HCT116 (cell line): ENCODE data around the gene ERBIN. TPM values are rescaled to one million over a fixed set of nuclear protein-coding genes. Genes with fewer than 3 reads are reported as not detected.
"Not testable (repeated sequence)": the region's sequence is repeated elsewhere in the genome, so short reads cannot be mapped to it uniquely, and the experiment has no call there.

Experiments
- ATAC-seq: fragments of 200-7000 bp; cut with Tn5 transposase; 2 replicates; pipeline ENCODE4 v1.9.1; 2020; ENCODE audit warnings: mild to moderate bottlenecking, moderate library complexity
- BruUV-seq: library from RNA; stranded (reverse); fragments of 400-500 nt; replicated peaks from 2 replicates; lab custom pipeline; 2021; lab: Mats Ljungman, UMichigan
- CTCF ChIA-PET: fragments of 300-600 bp; sonication (Branson Sonifier 250); formaldehyde crosslinking; loops from one replicate; lab custom pipeline; 2021; ENCODE audit warnings: antibody characterized with exemption; lab: Charles Lee
- POLR2A ChIA-PET: fragments of 300-600, 350-600 bp; sonication (Branson Sonifier 250); formaldehyde crosslinking; loops from one replicate; lab custom pipeline; 2021; ENCODE audit warnings: antibody characterized with exemption; lab: Charles Lee
- RAD21 ChIA-PET, 2 experiments: fragments of 300-600 bp; sonication (Branson Sonifier 250); formaldehyde crosslinking; loops; one replicate each; lab custom pipeline; 2023; ENCODE audit warnings: low total read pairs in 2 of 2; ENCODE audit not compliant: uncharacterized antibody in 2 of 2, unreplicated experiment in 2 of 2, low non-redundant PET in 1 of 2; lab: Charles Lee
- DNase-seq: peaks from one replicate; pipeline ENCODE4 v3.0.0-alpha.2; 2010; ENCODE audit warnings: low read depth, low spot score
- H2AFZ ChIP-seq: fragments of 200-600 bp; shearing (Covaris generic), sonication (generic); 2 replicates; pipeline ENCODE4 v1.6.1; 2017; ENCODE audit warnings: low read depth, mixed run types, mixed read lengths, antibody characterized with exemption, low read length; ENCODE audit not compliant: poor library complexity, severe bottlenecking
- H3K27ac ChIP-seq: 2 replicates; pipeline ENCODE4 v1.5.1; 2012; ENCODE audit warnings: low read depth, low read length
- H3K27me3 ChIP-seq: fragments of 200-600 bp; sonication (generic); 2 replicates; pipeline ENCODE4 v1.6.1; 2016; ENCODE audit warnings: mixed run types, low read length, mixed read lengths; ENCODE audit not compliant: insufficient read depth
- H3K36me3 ChIP-seq, 2 experiments: fragments of 200-500 bp in 1 of 2; fragments of 200-600 bp in 1 of 2; sonication (Bioruptor generic) in 1 of 2; sonication (generic) in 1 of 2; 2 replicates each; pipeline versions ENCODE4 v1.5.1 to v1.6.1; 2014 to 2016; ENCODE audit warnings: low read length in 2 of 2, inconsistent platforms in 1 of 2, mixed read lengths in 1 of 2, mixed run types in 1 of 2; ENCODE audit not compliant: insufficient read depth in 2 of 2, control insufficient read depth in 1 of 2
- H3K4me1 ChIP-seq, 2 experiments: fragments of 200-600 bp in 1 of 2; sonication (generic) in 1 of 2; 2 replicates each; pipeline versions ENCODE4 v1.5.1 to v1.6.1; 2012 to 2017; ENCODE audit warnings: low read length in 2 of 2, inconsistent platforms in 1 of 2, mild to moderate bottlenecking in 1 of 2, mixed read lengths in 1 of 2, mixed run types in 1 of 2, moderate library complexity in 1 of 2; ENCODE audit not compliant: insufficient read depth in 2 of 2, control insufficient read depth in 1 of 2
- H3K4me2 ChIP-seq: fragments of 200-600 bp; sonication (generic); 2 replicates; pipeline ENCODE4 v1.6.1; 2017; ENCODE audit warnings: mixed run types, low read length, mixed read lengths
- H3K4me3 ChIP-seq, 2 experiments: fragments of 200-600 bp in 1 of 2; sonication (generic) in 1 of 2; replicated peaks in 1 of 2; 2 replicates each; pipeline ENCODE4 v1.5.1; 2011 to 2016; ENCODE audit warnings: low read length in 2 of 2, control low read depth in 1 of 2, low read depth in 1 of 2, mild to moderate bottlenecking in 1 of 2, mixed read lengths in 1 of 2, mixed run types in 1 of 2
- H3K79me2 ChIP-seq: fragments of 200-600 bp; sonication (generic); 2 replicates; pipeline ENCODE4 v1.6.1; 2017; ENCODE audit warnings: mild to moderate bottlenecking, mixed run types, low read length, moderate library complexity, mixed read lengths; ENCODE audit not compliant: insufficient read depth
- H3K9ac ChIP-seq: fragments of 200-600 bp; sonication (generic); 2 replicates; pipeline ENCODE4 v1.6.1; 2016; ENCODE audit warnings: low read length, mixed read lengths
- H3K9me2 ChIP-seq: fragments of 200-600 bp; sonication (generic), shearing (Covaris generic); 2 replicates; pipeline ENCODE4 v1.6.1; 2017; ENCODE audit warnings: mixed run types, mild to moderate bottlenecking, moderate library complexity; ENCODE audit not compliant: insufficient read depth
- H3K9me3 ChIP-seq, 2 experiments: fragments of 200-500 bp in 1 of 2; fragments of 200-600 bp in 1 of 2; sonication (Bioruptor generic) in 1 of 2; sonication (generic) in 1 of 2; 2 replicates each; pipeline ENCODE4 v1.6.1; 2014 to 2017; ENCODE audit warnings: low read length in 2 of 2, mixed read lengths in 2 of 2, inconsistent platforms in 1 of 2, low read depth in 1 of 2, mild to moderate bottlenecking in 1 of 2, mixed run types in 1 of 2, moderate library complexity in 1 of 2; ENCODE audit not compliant: control insufficient read depth in 1 of 2, insufficient read depth in 1 of 2
- H4K20me1 ChIP-seq: fragments of 200-600 bp; sonication (generic), shearing (Covaris generic); 2 replicates; pipeline ENCODE4 v1.6.1; 2017; ENCODE audit warnings: mixed run types, mild to moderate bottlenecking, moderate library complexity; ENCODE audit not compliant: insufficient read depth
- ELF1 ChIP-seq: IDR thresholded peaks from 2 replicates; pipeline ENCODE4 v1.6.1; 2012; ENCODE audit warnings: low read depth, borderline replicate concordance
- EZH2 ChIP-seq: fragments of 200-600 bp; sonication (generic); IDR thresholded peaks from 2 replicates; pipeline ENCODE4 v1.6.1; 2017; ENCODE audit warnings: antibody characterized with exemption, mixed run types
- TCF7L2 ChIP-seq: IDR thresholded peaks from 2 replicates; pipeline ENCODE4 v1.7.0; 2011; ENCODE audit warnings: borderline replicate concordance, inconsistent platforms; ENCODE audit not compliant: insufficient read depth, insufficient read length; ENCODE audit errors: extremely low read depth
- ZFX ChIP-seq: fragments of 450-650 bp; IDR thresholded peaks from 2 replicates; pipeline ENCODE4 v1.6.1; 2017
- intact Hi-C: fragments of 100-400 bp; cut with micrococcal nuclease; formaldehyde crosslinking; loops from 2 replicates; pipeline ENCODE4 v1.10.0; 2022
- total RNA-seq: library from RNA; stranded (reverse); gene quantifications from one replicate; pipeline ENCODE4 v1.2.1, GENCODE V29; 2021; ENCODE audit not compliant: unreplicated experiment
- TF ChIP-seq, protein P1 (sequence below): IDR thresholded peaks from 2 replicates; pipeline ENCODE4 v1.6.1; 2012; ENCODE audit warnings: low read depth

The ERBIN gene
- total RNA-seq, 1 experiment from 2014 or later = 57.4 TPM

DNA sequence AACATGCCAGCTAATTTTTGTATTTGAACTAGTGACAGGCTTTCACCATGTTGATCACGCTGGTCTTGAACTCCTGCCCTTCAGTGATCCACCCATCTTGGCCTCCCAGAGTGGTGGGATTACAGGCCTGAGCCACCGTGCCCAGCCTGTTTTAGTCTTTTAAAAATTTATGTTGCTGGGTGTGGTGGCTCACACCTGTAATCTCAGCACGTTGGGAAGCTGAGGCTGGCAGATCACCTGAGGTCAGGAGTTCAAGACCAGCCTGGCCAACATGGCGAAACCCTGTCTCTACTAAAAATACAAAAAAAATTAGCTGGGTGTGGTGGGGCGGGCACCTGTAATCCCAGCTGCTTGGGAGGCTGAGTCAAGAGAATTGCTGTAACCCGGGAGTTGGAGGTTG is 10.7 kb upstream of the ERBIN start:
- H3K79me2 ChIP-seq, intact Hi-C loops, CTCF ChIA-PET, POLR2A ChIA-PET, H3K27ac ChIP-seq, H4K20me1 ChIP-seq, BruUV-seq, H3K9ac ChIP-seq, ATAC-seq, H3K4me3 ChIP-seq, DNase-seq, H3K9me2 ChIP-seq, H3K9me3 ChIP-seq, H3K4me2 ChIP-seq, H2AFZ ChIP-seq, H3K27me3 ChIP-seq, H3K36me3 ChIP-seq: not testable (repeated sequence)
- RAD21 ChIA-PET = interaction anchor here in 1 of 2 experiments (0.6 kb wide), 1 partner anchor 229 kb away, joined by 3 read pairs; no protein-coding TSS in a partner anchor
- H3K4me1 ChIP-seq = peaks cover 6 to 15% of the 10 kb centered on the region in 2 experiments; a peak in 3 of 4 replicates

DNA sequence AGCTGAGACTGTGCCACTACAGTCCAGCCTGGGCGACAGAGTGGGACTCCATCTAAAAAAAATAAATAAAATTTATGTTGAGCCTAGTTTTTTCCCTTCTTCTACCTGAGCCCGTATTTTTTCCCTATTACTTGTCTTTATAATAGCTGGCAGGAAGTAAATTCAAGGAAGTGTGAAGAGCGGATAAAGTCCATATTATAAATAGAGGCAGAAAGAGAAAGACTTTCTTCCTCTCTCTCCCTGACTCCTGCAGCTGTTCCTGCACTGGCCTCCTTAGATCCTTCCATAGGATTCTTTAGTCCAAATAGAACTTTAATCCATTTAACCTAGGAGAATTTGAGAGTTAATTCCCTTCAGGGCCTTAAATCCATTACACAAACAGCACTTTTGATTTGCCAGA is 10.3 kb upstream of the ERBIN start:
- no peak for DNase-seq
- Histone ChIP-seq H3K9me2 (no peaks in the 10 kb centered on the region), H3K27ac (no peak overlapping the region), H3K27me3 (no peaks in the 10 kb centered on the region), H3K9ac (no peak overlapping the region), H2AFZ (no peak overlapping the region), H3K36me3 (no peaks in the 10 kb centered on the region), H4K20me1 (no peaks in the 10 kb centered on the region), H3K4me2 (no peak overlapping the region), H3K4me1 (peaks cover 6 to 16% of the 10 kb centered on the region in 2 experiments; a peak in 3 of 4 replicates), H3K79me2 (no peaks in the 10 kb centered on the region), H3K9me3 (no peaks in the 10 kb centered on the region), H3K4me3 (no peak overlapping the region)
- ATAC-seq = no peak
- POLR2A ChIA-PET = no interaction called here
- TF ChIP-seq ZFX (no peak), TCF7L2 (no peak), EZH2 (no peak), ELF1 (no peak)
- TF ChIP-seq, protein P1, sequence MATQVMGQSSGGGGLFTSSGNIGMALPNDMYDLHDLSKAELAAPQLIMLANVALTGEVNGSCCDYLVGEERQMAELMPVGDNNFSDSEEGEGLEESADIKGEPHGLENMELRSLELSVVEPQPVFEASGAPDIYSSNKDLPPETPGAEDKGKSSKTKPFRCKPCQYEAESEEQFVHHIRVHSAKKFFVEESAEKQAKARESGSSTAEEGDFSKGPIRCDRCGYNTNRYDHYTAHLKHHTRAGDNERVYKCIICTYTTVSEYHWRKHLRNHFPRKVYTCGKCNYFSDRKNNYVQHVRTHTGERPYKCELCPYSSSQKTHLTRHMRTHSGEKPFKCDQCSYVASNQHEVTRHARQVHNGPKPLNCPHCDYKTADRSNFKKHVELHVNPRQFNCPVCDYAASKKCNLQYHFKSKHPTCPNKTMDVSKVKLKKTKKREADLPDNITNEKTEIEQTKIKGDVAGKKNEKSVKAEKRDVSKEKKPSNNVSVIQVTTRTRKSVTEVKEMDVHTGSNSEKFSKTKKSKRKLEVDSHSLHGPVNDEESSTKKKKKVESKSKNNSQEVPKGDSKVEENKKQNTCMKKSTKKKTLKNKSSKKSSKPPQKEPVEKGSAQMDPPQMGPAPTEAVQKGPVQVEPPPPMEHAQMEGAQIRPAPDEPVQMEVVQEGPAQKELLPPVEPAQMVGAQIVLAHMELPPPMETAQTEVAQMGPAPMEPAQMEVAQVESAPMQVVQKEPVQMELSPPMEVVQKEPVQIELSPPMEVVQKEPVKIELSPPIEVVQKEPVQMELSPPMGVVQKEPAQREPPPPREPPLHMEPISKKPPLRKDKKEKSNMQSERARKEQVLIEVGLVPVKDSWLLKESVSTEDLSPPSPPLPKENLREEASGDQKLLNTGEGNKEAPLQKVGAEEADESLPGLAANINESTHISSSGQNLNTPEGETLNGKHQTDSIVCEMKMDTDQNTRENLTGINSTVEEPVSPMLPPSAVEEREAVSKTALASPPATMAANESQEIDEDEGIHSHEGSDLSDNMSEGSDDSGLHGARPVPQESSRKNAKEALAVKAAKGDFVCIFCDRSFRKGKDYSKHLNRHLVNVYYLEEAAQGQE = no peak
- intact Hi-C loops = no loop called here
- RAD21 ChIA-PET = interaction anchor here in 1 of 2 experiments (0.6 kb wide), 1 partner anchor 228 kb away, joined by 3 read pairs; no protein-coding TSS in a partner anchor
- no TSS peak for BruUV-seq
- CTCF ChIA-PET = no interaction called here
